ENCODE measurements around the gene MRPL36.
"Not testable (repeated sequence)": the region's sequence is repeated elsewhere in the genome, so short reads cannot be mapped to it uniquely, and the experiment has no call there.

Gene MRPL36

DNA sequence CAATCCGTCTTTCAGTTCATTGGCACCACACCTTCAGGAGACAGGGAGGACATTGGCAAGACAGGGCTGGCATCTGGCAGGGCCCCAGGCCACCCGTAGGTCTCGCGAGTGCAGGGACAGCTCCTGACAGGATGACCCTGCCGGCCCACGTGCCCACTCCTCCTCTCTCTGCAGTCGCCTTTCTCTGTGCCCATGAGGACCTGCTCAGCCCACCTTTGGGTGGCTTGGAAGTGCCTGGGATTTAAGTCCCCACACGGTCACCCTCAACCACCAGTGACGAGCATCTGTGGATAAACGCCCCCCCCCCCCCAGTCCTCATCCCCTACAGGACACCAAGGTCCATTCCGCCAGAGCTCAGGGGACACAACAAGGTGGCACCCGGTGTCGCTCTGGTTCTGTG is 4.1 kb downstream of the MRPL36 start:
- no peak for DNase-seq

- DNase-seq, result no peak
Observed at GRCh38 chr5:1794901-1795290, 4.7 kb downstream of the MRPL36 start.

GRCh38 chr5:1793966-1794900 is 5.4 kb downstream of the MRPL36 start:
- DNase-seq, result no peak

GRCh38 chr5:1793301-1793740 is 6.3 kb downstream of the MRPL36 start:
- DNase-seq, result no peak

DNA sequence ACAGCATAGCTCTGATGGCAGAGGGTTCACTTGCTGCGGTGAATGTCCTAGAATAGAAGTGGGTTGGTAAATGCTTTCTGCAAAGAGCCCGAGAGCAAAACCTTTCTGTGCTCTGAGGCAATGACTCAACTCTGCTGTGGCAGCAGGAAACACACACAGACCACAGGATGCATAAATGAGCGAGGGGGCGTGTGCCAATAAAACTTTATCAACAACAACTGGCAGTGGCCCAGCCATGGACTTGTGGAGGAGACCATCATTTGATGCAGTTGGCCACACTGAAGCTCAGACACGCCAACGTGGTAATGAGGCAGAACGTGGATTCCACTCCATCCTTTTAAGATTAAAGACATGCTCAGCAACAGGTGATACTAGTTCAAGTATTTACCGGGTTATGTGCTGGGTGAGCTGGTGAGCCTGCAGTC is 6.8 kb downstream of the MRPL36 start:
- no peak for DNase-seq

GRCh38 chr5:1791176-1791575 is 8.5 kb downstream of the MRPL36 start:
- no peak for DNase-seq

DNA sequence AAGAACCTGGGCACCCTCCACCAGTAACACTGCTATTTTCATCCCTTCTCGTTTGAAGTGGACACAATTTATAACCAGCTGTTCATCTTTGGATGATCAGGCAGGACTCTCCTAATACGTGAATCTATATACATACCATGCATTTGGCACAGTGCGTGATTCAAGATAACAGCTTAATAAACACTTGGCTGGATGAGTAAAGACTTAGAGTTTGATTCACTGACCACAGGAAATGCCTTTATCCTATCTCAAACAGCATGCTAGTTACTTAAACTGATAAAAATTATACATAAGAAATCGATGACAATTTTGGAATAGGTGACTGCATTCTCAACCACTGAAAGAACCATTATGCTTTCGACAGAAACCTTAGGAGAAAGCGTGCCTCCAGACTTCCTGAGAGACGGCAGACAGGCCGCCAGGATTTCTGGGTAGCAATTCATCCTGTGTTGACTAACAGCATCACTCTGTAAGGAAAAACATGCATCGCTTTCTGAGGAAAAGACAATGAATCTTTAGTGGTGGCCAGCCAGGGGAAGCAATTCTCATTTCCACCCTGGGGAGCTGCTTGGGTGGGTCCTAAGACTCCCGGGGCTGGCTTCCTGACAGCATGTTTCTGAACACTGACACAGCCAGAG is 9.7 kb downstream of the MRPL36 start:
- DNase-seq, result no peak

GRCh38 chr5:1789438-1789833 is 10.2 kb downstream of the MRPL36 start:
- DNase-seq, result not testable (repeated sequence)

- no peak for DNase-seq
Observed at GRCh38 chr5:1788828-1789227, 10.8 kb downstream of the MRPL36 start.

GRCh38 chr5:1788200-1788599 is 11.4 kb downstream of the MRPL36 start:
- no peak for DNase-seq

GRCh38 chr5:1787472-1788047 is 12.1 kb downstream of the MRPL36 start:
- no peak for DNase-seq

- no peak for DNase-seq
Observed at GRCh38 chr5:1786621-1787471, 12.8 kb downstream of the MRPL36 start.

GRCh38 chr5:1785984-1786383 is 13.7 kb downstream of the MRPL36 start:
- no peak for DNase-seq

DNA sequence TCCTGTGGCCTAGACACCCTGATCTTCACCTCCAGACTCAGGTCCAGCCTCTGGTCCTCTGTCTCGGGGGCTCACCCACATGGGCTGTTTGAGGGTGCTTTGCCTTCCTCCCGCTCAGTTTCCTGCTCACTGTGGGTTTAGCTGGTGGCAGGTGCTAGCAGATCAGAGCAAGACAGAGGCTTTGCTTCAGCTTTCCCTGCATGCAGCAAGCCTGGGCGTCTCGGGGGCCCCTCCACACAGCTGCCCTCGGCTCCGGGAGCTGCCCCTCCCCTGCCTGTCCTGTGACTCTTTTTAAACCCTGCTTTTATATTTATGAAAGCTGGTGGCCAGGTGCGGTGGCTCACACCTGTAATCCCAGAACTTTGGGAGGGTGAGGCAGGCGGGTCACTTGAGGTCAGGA is 14.6 kb downstream of the MRPL36 start:
- no peak for DNase-seq

DNA sequence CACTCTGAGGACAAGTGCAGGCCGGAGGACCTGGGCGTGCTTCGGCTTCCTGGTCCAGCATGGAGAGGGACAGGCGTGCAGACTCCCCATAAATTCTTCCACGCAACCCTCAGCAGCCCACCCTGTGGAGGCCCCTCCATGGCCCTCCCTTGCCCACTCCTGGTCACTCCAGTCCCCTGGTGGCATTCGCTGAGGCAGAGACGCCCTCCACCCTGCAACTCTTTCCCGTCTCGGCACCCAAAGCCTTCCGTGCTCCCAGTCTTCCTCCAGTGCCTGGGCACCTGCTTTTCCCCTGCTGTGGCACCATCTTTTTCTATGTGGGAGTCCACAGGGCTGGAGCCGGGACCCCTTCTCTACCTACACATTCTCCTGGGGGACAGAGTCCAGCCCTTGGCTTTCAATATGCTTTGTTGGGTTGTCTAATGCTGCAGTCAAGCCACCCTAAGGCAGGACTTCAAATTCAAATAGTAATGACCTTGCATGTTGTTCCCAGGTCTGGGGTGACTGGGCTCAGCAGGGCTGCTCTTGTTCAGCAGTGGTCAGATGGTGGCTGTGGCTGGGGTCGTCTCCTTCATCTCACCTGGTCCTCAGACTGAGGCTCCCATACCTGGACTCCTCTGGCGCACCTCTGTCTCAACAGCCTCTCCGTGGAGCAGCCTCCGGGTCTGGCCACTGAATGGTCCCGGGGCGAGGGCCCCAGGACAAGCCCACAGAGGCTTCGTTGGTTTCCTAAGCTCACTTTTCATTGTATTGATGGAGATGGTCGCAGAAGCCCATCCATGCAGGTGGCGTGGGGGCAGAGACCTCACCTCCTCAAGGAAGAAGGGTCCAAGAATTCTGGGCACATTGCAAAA is 15.2 kb downstream of the MRPL36 start:
- DNase-seq, result no peak

DNA sequence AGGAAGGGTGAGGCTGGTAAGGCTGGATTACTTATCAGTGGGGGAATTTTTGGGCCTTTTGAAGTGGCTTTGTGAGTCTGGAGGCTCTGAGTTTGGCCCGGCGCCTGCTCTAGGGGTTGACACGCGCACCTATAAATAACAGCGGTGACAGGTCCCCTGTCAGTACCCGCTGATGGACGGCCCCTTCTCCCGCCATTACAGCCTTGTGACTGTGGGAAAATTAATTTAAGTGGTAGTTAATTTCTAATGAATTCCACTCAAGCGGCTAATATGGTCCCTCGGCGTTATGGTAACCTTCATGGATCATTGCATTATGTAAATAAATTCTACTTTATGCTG is 16.5 kb downstream of the MRPL36 start:
- no peak for DNase-seq

- no peak for DNase-seq
Observed at GRCh38 chr5:1782385-1783215, 17.0 kb downstream of the MRPL36 start.

DNA sequence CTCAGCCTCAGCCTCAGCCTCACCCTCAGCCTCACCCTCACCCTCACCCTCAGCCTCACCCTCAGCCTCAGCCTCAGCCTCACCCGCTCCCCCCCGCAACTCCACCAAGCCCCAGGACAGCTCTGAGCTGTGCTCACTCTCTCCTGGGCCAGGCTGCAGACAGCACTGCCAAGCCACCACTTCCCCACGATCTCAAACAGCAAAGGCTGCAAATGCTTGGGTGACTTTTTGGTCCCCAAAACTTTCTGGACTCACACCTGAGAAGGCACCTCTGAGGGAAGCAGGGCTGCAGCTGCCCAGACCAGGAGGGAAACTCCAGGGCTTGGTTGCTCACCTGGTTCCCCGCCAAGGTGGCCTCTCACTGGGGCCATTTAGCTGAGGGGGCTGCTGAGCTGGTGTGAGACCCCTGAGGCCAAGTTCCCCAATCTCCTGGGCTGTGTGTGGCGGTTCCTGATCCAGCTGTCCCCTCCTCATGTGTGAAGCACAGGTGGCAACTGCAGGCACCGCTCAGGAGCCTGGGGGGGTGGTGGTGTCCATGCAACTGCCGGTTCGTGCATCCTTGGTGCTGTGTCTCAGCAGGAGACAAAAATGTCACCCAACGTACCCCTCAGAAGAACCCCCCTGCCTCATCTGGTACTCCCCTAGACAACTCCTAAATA is 17.8 kb downstream of the MRPL36 start:
- DNase-seq, result no peak

DNA sequence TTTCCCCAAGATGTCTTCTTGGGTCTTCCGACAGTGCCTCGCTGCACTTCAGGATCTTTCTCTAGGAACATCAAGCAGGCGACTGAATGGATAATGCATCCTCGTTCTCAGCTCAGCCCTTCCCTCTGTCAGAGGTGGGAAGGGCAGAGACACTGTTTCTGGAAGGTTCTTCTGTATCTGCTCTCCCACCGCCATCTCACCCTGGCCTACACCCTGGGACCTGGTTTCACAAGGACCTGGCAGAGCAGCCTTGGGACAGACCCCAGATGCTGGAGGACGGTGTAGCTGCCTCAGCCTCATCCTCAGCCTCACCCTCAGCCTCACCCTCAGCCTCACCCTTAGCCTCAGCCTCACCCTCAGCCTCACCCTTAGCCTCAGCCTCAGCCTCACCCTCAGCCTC is 18.5 kb downstream of the MRPL36 start:
- no peak for DNase-seq

GRCh38 chr5:1780614-1780930 is 19.1 kb downstream of the MRPL36 start:
- no peak for DNase-seq
